GM12892 (cell line): ENCODE measurements around the gene KLHL3.

Experiments used
- DNase-seq: peaks from one replicate; pipeline ENCODE4 v3.0.0; 2011; ENCODE audit not compliant: insufficient read length
- FAIRE-seq: peaks from 2 replicates; lab custom pipeline; 2011; peaks lifted over from hg19 to GRCh38; lab: Jason Lieb, UNC
- POLR2A ChIP-seq: IDR thresholded peaks from 2 replicates; pipeline ENCODE4 v1.6.1; 2011; ENCODE audit warnings: low read depth, low read length, control low read depth
- POLR2AphosphoS5 ChIP-seq: IDR thresholded peaks from 2 replicates; pipeline ENCODE4 v1.6.1; 2011; ENCODE audit warnings: low read depth, low read length, control low read depth
- TAF1 ChIP-seq: IDR thresholded peaks from 2 replicates; pipeline ENCODE4 v1.6.1; 2011; ENCODE audit warnings: low read depth, mild to moderate bottlenecking, control low read depth, low read length, borderline replicate concordance

KLHL3 gene

GRCh38 chr5:137599457-137599856 is 136.4 kb downstream of the KLHL3 start:
- no peak for TF ChIP-seq POLR2A
- no peak for TF ChIP-seq TAF1
- no peak for TF ChIP-seq POLR2AphosphoS5
- DNase-seq (no peak), FAIRE-seq (no peak)

DNA sequence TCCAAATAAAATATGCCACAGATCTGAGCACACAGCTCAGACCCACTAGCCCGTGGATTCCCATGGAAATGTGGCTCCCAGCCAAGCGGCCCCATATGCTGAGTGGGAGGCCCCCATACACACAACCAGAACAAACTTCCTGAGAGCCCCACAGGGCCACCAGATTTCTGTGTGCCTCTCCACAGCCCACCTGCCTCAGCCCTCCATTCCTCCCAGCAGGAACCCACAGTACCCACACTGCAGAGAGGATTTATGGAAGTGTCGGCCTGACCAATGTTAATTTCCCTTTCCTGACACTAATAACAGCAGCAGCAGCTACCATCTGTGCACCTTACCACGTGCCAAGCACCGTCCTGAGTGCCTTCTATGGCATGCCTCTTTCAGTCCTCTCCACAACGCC is 137.5 kb downstream of the KLHL3 start:
- TF ChIP-seq POLR2A: no peak
- DNase-seq: no peak

DNA sequence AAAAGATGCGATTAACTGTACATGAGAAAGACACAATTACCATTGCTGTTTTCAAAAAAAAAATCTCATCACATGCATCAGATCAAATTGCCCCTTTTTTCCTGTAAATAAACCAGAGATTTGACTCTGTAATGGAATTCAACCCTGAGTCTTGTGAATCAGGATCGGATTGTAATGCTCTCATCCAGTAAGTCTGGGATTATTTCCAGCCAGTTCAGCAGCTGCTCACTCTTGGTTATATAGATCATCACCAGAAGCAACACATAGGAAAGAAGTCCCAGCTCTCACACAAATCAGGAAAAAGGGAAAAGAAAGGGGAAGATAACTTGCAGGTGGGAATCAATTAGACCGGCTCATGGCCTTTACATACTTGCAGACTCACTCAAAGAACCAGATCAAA is 138.9 kb downstream of the KLHL3 start:
- FAIRE-seq (no peak), DNase-seq (no peak)
- TF ChIP-seq POLR2AphosphoS5: no peak
- no peak for TF ChIP-seq TAF1
- TF ChIP-seq POLR2A: no peak

More for the DNA sequence above, 137.5 kb downstream of the KLHL3 start:
- FAIRE-seq: no peak

GRCh38 chr5:137595396-137596079 is 140.4 kb downstream of the KLHL3 start:
- FAIRE-seq (no peak), DNase-seq (no peak)
- TF ChIP-seq POLR2AphosphoS5 (no peak), TAF1 (no peak), POLR2A (no peak)

- no peak for TF ChIP-seq TAF1
- TF ChIP-seq POLR2AphosphoS5: no peak
- TF ChIP-seq POLR2A: no peak
- FAIRE-seq (no peak), DNase-seq (no peak)
Observed at GRCh38 chr5:137594717-137595116, 141.2 kb downstream of the KLHL3 start.

DNA sequence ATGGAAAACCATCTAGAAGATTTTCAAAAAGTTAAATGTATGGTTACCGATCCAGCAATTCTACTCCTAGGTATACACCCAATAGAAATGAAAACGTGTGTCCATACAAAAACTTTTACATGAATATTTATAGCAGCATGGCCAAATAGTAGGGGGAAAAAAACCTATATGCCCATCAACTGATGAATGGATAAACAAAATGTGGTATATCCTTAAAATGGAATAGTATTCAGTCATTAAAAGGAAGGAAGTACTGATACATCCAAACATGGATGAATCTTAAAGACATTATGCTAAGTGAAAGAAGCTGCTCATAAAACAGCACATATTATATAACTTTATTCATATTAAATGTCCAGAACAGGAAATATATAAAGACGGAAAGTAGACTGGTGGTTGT is 143.6 kb downstream of the KLHL3 start:
- DNase-seq: no peak
- TF ChIP-seq TAF1 (no peak), POLR2A (no peak), POLR2AphosphoS5 (no peak)
- no peak for FAIRE-seq

DNA sequence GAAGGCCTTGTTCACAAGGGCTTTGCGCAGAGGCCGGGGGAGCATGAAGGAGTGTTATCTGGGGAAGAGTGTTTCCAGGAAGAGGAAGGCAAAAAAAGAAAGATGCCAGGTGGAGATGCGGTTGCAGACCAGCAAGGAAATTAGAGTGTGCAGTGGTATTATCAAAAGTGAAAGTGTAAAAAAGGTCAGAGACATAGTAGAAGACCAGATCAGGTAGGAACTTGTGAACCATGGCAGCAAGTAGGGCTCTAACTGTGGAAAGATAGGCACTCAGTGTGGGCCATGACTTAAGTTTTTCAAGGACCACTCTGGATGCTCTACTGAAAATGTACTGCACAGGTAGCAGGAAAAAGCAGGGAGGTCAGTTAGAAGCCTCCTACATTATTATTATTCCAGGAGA is 146.7 kb downstream of the KLHL3 start:
- no peak for DNase-seq
- no peak for TF ChIP-seq TAF1
- no peak for TF ChIP-seq POLR2A
- no peak for TF ChIP-seq POLR2AphosphoS5
- FAIRE-seq: no peak

DNA sequence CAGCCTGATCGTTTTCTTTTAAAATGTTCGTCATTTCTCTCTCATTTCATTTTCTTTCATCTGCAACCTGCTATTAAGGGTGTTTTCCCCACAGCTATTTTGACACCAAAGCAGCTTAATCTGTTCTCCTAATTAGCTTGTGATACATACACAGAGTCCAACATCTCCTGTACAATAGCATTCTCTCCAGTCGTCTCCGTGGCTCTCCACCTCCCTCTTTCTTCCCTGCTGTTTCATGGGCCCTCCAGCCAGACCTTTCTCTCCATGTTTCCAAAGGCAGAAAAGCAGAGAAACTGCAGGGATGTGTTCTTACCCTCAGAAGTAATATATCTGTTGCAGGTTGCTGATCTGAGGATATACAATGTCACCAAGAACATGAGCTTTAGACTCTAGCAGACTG is 148.0 kb downstream of the KLHL3 start:
- no peak for FAIRE-seq
- no peak for DNase-seq
- TF ChIP-seq POLR2A: no peak
- TF ChIP-seq POLR2AphosphoS5: no peak
- TF ChIP-seq TAF1: no peak

DNA sequence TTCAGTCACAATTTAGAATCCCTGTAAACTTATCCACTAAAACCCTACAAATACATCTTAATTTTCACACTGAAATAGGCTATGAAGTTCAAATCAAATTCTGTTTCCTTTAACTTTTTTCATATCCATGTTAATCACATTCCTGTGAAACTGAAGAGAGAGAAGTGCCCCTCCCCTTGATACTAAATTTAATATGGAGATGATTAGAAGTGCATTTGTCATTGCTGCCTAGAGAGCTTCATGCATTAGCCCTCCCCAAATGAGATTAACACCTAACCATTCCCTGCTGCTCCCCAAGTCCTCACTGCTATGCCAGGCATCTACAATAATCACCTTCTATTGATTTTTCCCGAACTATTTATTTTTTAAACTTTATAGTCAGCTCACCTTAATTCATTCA is 151.6 kb downstream of the KLHL3 start:
- TF ChIP-seq POLR2A (no peak), POLR2AphosphoS5 (no peak), TAF1 (no peak)
- DNase-seq (no peak), FAIRE-seq (no peak)

- TF ChIP-seq POLR2AphosphoS5 (no peak), TAF1 (no peak), POLR2A (no peak)
- FAIRE-seq (no peak), DNase-seq (no peak)
Observed at GRCh38 chr5:137583129-137583528, 152.8 kb downstream of the KLHL3 start.

DNA sequence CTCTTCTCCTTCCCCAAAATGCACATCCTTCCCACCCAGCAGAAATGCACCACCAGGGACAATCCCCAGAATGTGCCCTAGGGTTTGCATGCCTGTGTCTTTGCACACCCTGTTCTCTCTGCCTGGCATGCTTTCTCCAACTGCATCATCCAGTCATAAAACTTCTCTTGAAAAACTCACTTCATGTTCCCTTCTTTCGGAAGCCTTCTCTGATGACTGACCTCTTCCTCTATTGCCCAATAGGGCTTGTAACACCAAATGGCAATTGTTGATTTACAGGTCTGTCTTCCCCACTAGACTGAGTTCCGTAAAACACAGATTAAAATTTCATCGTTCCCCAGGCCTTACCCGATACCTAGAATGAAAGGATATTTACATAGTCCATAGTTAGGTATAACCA is 153.7 kb downstream of the KLHL3 start:
- DNase-seq (no peak), FAIRE-seq (no peak)
- TF ChIP-seq POLR2AphosphoS5 (no peak), TAF1 (no peak), POLR2A (no peak)

DNA sequence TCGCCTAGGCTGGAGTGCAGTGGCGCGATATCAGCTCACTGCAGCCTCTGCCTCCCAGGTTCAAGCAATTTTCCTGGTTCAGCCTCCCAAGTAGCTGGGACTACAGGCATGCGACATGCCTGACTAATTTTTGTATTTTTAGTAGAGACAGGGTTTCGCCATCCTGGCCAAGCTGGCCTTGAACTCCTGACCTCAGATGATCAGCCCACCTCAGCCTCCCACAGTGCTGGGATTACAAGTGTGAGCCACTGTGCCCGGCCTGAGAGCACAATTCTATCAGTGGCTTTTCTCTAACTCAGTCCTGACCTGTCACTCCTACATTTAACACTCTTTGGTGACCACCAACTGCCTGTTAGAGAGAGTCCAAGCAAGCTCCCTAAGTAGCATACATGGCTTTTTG is 154.1 kb downstream of the KLHL3 start:
- FAIRE-seq (no peak), DNase-seq (no peak)
- TF ChIP-seq TAF1 (no peak), POLR2AphosphoS5 (no peak), POLR2A (no peak)
